ENCODE measurements around the gene AEBP1.

- TF ChIP-seq CTCF (IDR thresholded peaks at IDR 0.05) (no peak), POLR2A (IDR thresholded peaks at IDR 0.05) (no peak)
These were observed 51.3 kb downstream of the AEBP1 start for GRCh38 chr7:44155191-44156185.
